WTC11 (cell line): ENCODE measurements around the gene PDZD2. TPM values are rescaled to one million over a fixed set of nuclear protein-coding genes. Genes with fewer than 3 reads are reported as not detected.
A peak's percentile ranks its signal among the peaks of the same experiment; 100 is the strongest.

ENCODE experiments used
- ATAC-seq: fragments of 200-7000 bp; cut with Tn5 transposase; 2 replicates; pipeline ENCODE4 v1.10.0; 2021; ENCODE audit warnings: mild to moderate bottlenecking, moderate library complexity
- CTCF ChIA-PET: fragments of 300-600 bp; sonication (Branson Sonifier 250); formaldehyde crosslinking; loops from one replicate; lab custom pipeline; 2021; ENCODE audit warnings: antibody characterized with exemption; lab: Charles Lee
- POLR2A ChIA-PET: fragments of 350-600 bp; sonication (Branson Sonifier 250); formaldehyde crosslinking; loops from one replicate; lab custom pipeline; 2021; ENCODE audit warnings: antibody characterized with exemption; lab: Charles Lee
- DNase-seq: peaks from one replicate; pipeline ENCODE4 v3.0.0; 2021; ENCODE audit warnings: low spot score
- H3K27ac Mint-ChIP-seq: 2 replicates; pipeline ENCODE4 v1.8.0; 2021; ENCODE audit warnings: mixed read lengths
- H3K27me3 Mint-ChIP-seq: 2 replicates; pipeline ENCODE4 v1.8.0; 2021; ENCODE audit warnings: low read depth, mild to moderate bottlenecking, moderate library complexity, mixed read lengths
- H3K36me3 Mint-ChIP-seq: 2 replicates; pipeline ENCODE4 v1.8.0; 2021; ENCODE audit warnings: mixed read lengths
- H3K4me1 Mint-ChIP-seq: 2 replicates; pipeline ENCODE4 v1.8.0; 2022; ENCODE audit warnings: mixed read lengths
- H3K4me3 Mint-ChIP-seq: 2 replicates; pipeline ENCODE4 v1.8.0; 2021; ENCODE audit warnings: mild to moderate bottlenecking, moderate library complexity, mixed read lengths
- H3K9me3 Mint-ChIP-seq: 2 replicates; pipeline ENCODE4 v1.8.0; 2021; ENCODE audit warnings: mixed read lengths
- CTCF ChIP-seq: fragments of 200-600 bp; IDR thresholded peaks from 2 replicates; pipeline ENCODE4 v1.8.0; 2022; ENCODE audit warnings: antibody characterized with exemption
- EMX1 ChIP-seq: fragments of 250-450 bp; sonication (Bioruptor Pico); IDR thresholded peaks from 2 replicates; pipeline ENCODE4 v1.8.0; 2021; ENCODE audit warnings: mild to moderate bottlenecking
- IRF1 ChIP-seq: sonication (generic); formaldehyde crosslinking; IDR thresholded peaks from 2 replicates; pipeline ENCODE4 v1.8.0; 2023; ENCODE audit warnings: missing genetic modification reagents
- NFYB ChIP-seq: sonication (generic); formaldehyde crosslinking; conservative IDR thresholded peaks from 2 replicates; pipeline ENCODE4 v1.8.0; 2022; ENCODE audit warnings: low read depth, missing genetic modification reagents
- NR3C1 ChIP-seq: sonication (generic); formaldehyde crosslinking; conservative IDR thresholded peaks from 2 replicates; pipeline ENCODE4 v1.8.1; 2023; ENCODE audit warnings: low read depth, mild to moderate bottlenecking, missing genetic modification reagents
- STAT6 ChIP-seq: sonication (generic); formaldehyde crosslinking; conservative IDR thresholded peaks from 2 replicates; pipeline ENCODE4 v1.8.1; 2023; ENCODE audit warnings: mild to moderate bottlenecking, low read depth, missing genetic modification reagents, moderate library complexity
- ZNF121 ChIP-seq: sonication (generic); formaldehyde crosslinking; IDR thresholded peaks from 2 replicates; pipeline ENCODE4 v1.8.0; 2023; ENCODE audit warnings: missing genetic modification reagents
- ZNF263 ChIP-seq: sonication (generic); formaldehyde crosslinking; IDR thresholded peaks from 2 replicates; pipeline ENCODE4 v1.8.1; 2022; ENCODE audit warnings: low read depth, mild to moderate bottlenecking, moderate library complexity, missing genetic modification reagents
- total RNA-seq: library from RNA; stranded (reverse); gene quantifications from 3 replicates; pipeline ENCODE4 v1.2.3, GENCODE V29; 2021
- TF ChIP-seq, protein P1 (sequence below): sonication (generic); formaldehyde crosslinking; IDR thresholded peaks from 2 replicates; pipeline ENCODE4 v1.8.1; 2023; ENCODE audit warnings: mild to moderate bottlenecking, missing genetic modification reagents, moderate library complexity
- TF ChIP-seq, protein P2 (sequence below): sonication (generic); formaldehyde crosslinking; IDR thresholded peaks from 2 replicates; pipeline ENCODE4 v1.8.1; 2022; ENCODE audit warnings: mild to moderate bottlenecking, moderate library complexity, missing genetic modification reagents
- TF ChIP-seq, protein P3 (sequence below): sonication (generic); formaldehyde crosslinking; IDR thresholded peaks from 2 replicates; pipeline ENCODE4 v1.8.1; 2023; ENCODE audit warnings: mild to moderate bottlenecking, missing genetic modification reagents, moderate library complexity
- TF ChIP-seq, protein P4 (sequence below): sonication (generic); formaldehyde crosslinking; IDR thresholded peaks from 2 replicates; pipeline ENCODE4 v1.8.0; 2022; ENCODE audit warnings: mild to moderate bottlenecking, missing genetic modification reagents

PDZD2 gene
- total RNA-seq, 1 experiment from 2014 or later, result 11.4 TPM

GRCh38 chr5:31807789-31808540 lies 169.0 kb downstream of the PDZD2 start:
- no peaks in the 10 kb centered on the region for H3K27me3 Mint-ChIP-seq
- no peak overlapping the region for H3K4me3 Mint-ChIP-seq
- H3K4me1 Mint-ChIP-seq, result peaks cover 6% of the 10 kb centered on the region
- POLR2A ChIA-PET, result interaction anchor here (0.5 kb wide), 1 partner anchor 79 kb away, joined by 5 read pairs; no protein-coding TSS in a partner anchor
- H3K36me3 Mint-ChIP-seq, result no peaks in the 10 kb centered on the region
- TF ChIP-seq EMX1 (CRISPR knock-in tag) (no peak), IRF1 (no peak), STAT6 (CRISPR knock-in tag) (no peak), ZNF121 (no peak), NR3C1 (CRISPR knock-in tag) (no peak), ZNF263 (CRISPR knock-in tag) (no peak)
- TF ChIP-seq, protein P1, sequence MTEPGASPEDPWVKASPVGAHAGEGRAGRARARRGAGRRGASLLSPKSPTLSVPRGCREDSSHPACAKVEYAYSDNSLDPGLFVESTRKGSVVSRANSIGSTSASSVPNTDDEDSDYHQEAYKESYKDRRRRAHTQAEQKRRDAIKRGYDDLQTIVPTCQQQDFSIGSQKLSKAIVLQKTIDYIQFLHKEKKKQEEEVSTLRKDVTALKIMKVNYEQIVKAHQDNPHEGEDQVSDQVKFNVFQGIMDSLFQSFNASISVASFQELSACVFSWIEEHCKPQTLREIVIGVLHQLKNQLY (CRISPR knock-in tag), result no peak
- TF ChIP-seq, protein P2, sequence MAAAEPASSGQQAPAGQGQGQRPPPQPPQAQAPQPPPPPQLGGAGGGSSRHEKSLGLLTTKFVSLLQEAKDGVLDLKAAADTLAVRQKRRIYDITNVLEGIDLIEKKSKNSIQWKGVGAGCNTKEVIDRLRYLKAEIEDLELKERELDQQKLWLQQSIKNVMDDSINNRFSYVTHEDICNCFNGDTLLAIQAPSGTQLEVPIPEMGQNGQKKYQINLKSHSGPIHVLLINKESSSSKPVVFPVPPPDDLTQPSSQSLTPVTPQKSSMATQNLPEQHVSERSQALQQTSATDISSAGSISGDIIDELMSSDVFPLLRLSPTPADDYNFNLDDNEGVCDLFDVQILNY (CRISPR knock-in tag), result no peak
- ATAC-seq, result no peak
- CTCF ChIA-PET, result interaction anchor here (1.0 to 1.7 kb wide), 4 partner anchors 143 to 285 kb away, joined by 3 to 27 read pairs (median 8); partner anchors contain the start of genes C5orf22 and DROSHA
- H3K9me3 Mint-ChIP-seq, result peaks cover 7% of the 10 kb centered on the region
- no peak for DNase-seq
- no peak overlapping the region for H3K27ac Mint-ChIP-seq

DNA sequence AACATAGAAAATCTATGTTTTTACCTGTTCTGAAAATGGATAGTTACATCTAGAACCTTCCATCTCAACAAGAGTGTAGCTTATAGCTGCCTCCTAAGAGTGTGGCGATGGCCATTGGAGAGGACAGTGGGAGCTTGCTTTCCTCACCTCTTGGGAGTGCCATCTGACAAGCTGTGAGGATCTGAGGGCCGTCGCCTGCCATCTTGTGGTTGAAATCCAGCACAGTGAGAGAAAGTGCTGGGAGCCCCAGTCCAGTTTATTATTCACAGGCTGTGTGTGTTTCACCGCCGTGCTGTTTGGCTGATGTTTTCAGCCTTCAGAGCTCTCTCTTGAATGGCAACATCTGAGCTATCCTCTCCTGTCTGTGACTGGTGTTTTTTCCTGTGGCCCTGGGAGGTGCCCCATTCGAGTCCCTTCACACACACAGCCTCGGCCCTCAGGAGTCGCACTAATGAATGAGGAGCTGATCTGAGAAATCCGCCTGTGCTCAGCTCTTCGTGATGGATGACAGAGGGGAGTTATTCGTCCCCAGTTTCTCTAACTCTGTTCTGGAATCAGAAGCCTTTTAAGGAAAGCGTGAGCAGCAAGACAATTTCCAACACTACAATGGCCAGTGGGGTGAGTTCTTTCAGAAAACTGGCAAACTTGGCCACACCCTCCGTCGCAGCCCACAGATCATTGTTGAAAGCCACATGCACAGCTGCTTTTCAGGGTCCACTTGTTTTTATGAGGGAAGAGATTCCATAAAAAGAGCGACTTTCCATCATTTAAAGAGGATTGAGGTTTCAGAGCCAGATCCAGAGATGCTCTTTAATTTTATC lies 170.3 kb downstream of the PDZD2 start:
- Mint-ChIP-seq H3K4me1 (peaks cover 6% of the 10 kb centered on the region), H3K36me3 (no peaks in the 10 kb centered on the region), H3K27ac (0 out of 2 replicates have a peak overlapping the region, but pooled peaks have one; percentile 24), H3K27me3 (no peaks in the 10 kb centered on the region), H3K9me3 (peaks cover 7% of the 10 kb centered on the region), H3K4me3 (no peak overlapping the region)
- ATAC-seq (peak; percentile 97), DNase-seq (peak; percentile 77)
- POLR2A ChIA-PET, result no interaction called here
- CTCF ChIA-PET, result interaction anchor here (0.5 to 1.7 kb wide), 67 partner anchors 8 to 518 kb away, joined by 3 to 36 read pairs (median 3); partner anchors contain the start of genes C5orf22, DROSHA and PDZD2
- no peak for TF ChIP-seq NFYB (CRISPR knock-in tag)
- TF ChIP-seq, protein P3, sequence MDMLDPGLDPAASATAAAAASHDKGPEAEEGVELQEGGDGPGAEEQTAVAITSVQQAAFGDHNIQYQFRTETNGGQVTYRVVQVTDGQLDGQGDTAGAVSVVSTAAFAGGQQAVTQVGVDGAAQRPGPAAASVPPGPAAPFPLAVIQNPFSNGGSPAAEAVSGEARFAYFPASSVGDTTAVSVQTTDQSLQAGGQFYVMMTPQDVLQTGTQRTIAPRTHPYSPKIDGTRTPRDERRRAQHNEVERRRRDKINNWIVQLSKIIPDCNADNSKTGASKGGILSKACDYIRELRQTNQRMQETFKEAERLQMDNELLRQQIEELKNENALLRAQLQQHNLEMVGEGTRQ, result no peak
- TF ChIP-seq CTCF, result peak; percentile 38; the same call in 1 of the 2 replicates
- TF ChIP-seq ZNF121, result no peak
- TF ChIP-seq, protein P4, sequence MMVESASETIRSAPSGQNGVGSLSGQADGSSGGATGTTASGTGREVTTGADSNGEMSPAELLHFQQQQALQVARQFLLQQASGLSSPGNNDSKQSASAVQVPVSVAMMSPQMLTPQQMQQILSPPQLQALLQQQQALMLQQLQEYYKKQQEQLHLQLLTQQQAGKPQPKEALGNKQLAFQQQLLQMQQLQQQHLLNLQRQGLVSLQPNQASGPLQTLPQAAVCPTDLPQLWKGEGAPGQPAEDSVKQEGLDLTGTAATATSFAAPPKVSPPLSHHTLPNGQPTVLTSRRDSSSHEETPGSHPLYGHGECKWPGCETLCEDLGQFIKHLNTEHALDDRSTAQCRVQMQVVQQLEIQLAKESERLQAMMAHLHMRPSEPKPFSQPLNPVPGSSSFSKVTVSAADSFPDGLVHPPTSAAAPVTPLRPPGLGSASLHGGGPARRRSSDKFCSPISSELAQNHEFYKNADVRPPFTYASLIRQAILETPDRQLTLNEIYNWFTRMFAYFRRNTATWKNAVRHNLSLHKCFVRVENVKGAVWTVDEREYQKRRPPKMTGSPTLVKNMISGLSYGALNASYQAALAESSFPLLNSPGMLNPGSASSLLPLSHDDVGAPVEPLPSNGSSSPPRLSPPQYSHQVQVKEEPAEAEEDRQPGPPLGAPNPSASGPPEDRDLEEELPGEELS (CRISPR knock-in tag), result no peak
